HCT116 (cell line): ENCODE data around the gene EWSR1. TPM values are rescaled to one million over a fixed set of nuclear protein-coding genes. Genes with fewer than 3 reads are reported as not detected.

Experiments
- ATAC-seq: fragments of 200-7000 bp; cut with Tn5 transposase; 2 replicates; pipeline ENCODE4 v1.9.1; 2020; ENCODE audit warnings: mild to moderate bottlenecking, moderate library complexity
- BruUV-seq: library from RNA; stranded (reverse); fragments of 400-500 nt; replicated peaks from 2 replicates; lab custom pipeline; 2021; lab: Mats Ljungman, UMichigan
- CTCF ChIA-PET: fragments of 300-600 bp; sonication (Branson Sonifier 250); formaldehyde crosslinking; loops from one replicate; lab custom pipeline; 2021; ENCODE audit warnings: antibody characterized with exemption; lab: Charles Lee
- POLR2A ChIA-PET: fragments of 300-600, 350-600 bp; sonication (Branson Sonifier 250); formaldehyde crosslinking; loops from one replicate; lab custom pipeline; 2021; ENCODE audit warnings: antibody characterized with exemption; lab: Charles Lee
- RAD21 ChIA-PET, 2 experiments: fragments of 300-600 bp; sonication (Branson Sonifier 250); formaldehyde crosslinking; loops; one replicate each; lab custom pipeline; 2023; ENCODE audit warnings: low total read pairs in 2 of 2; ENCODE audit not compliant: uncharacterized antibody in 2 of 2, unreplicated experiment in 2 of 2, low non-redundant PET in 1 of 2; lab: Charles Lee
- DNase-seq: peaks from one replicate; pipeline ENCODE4 v3.0.0-alpha.2; 2010; ENCODE audit warnings: low read depth, low spot score
- H2AFZ ChIP-seq: fragments of 200-600 bp; shearing (Covaris generic), sonication (generic); 2 replicates; pipeline ENCODE4 v1.6.1; 2017; ENCODE audit warnings: low read depth, mixed run types, mixed read lengths, antibody characterized with exemption, low read length; ENCODE audit not compliant: poor library complexity, severe bottlenecking
- H3K27ac ChIP-seq: 2 replicates; pipeline ENCODE4 v1.5.1; 2012; ENCODE audit warnings: low read depth, low read length
- H3K27me3 ChIP-seq: fragments of 200-600 bp; sonication (generic); 2 replicates; pipeline ENCODE4 v1.6.1; 2016; ENCODE audit warnings: mixed run types, low read length, mixed read lengths; ENCODE audit not compliant: insufficient read depth
- H3K36me3 ChIP-seq, 2 experiments: fragments of 200-500 bp in 1 of 2; fragments of 200-600 bp in 1 of 2; sonication (Bioruptor generic) in 1 of 2; sonication (generic) in 1 of 2; 2 replicates each; pipeline versions ENCODE4 v1.5.1 to v1.6.1; 2014 to 2016; ENCODE audit warnings: low read length in 2 of 2, inconsistent platforms in 1 of 2, mixed read lengths in 1 of 2, mixed run types in 1 of 2; ENCODE audit not compliant: insufficient read depth in 2 of 2, control insufficient read depth in 1 of 2
- H3K4me1 ChIP-seq, 2 experiments: fragments of 200-600 bp in 1 of 2; sonication (generic) in 1 of 2; 2 replicates each; pipeline versions ENCODE4 v1.5.1 to v1.6.1; 2012 to 2017; ENCODE audit warnings: low read length in 2 of 2, inconsistent platforms in 1 of 2, mild to moderate bottlenecking in 1 of 2, mixed read lengths in 1 of 2, mixed run types in 1 of 2, moderate library complexity in 1 of 2; ENCODE audit not compliant: insufficient read depth in 2 of 2, control insufficient read depth in 1 of 2
- H3K4me2 ChIP-seq: fragments of 200-600 bp; sonication (generic); 2 replicates; pipeline ENCODE4 v1.6.1; 2017; ENCODE audit warnings: mixed run types, low read length, mixed read lengths
- H3K4me3 ChIP-seq, 2 experiments: fragments of 200-600 bp in 1 of 2; sonication (generic) in 1 of 2; replicated peaks in 1 of 2; 2 replicates each; pipeline ENCODE4 v1.5.1; 2011 to 2016; ENCODE audit warnings: low read length in 2 of 2, control low read depth in 1 of 2, low read depth in 1 of 2, mild to moderate bottlenecking in 1 of 2, mixed read lengths in 1 of 2, mixed run types in 1 of 2
- H3K79me2 ChIP-seq: fragments of 200-600 bp; sonication (generic); 2 replicates; pipeline ENCODE4 v1.6.1; 2017; ENCODE audit warnings: mild to moderate bottlenecking, mixed run types, low read length, moderate library complexity, mixed read lengths; ENCODE audit not compliant: insufficient read depth
- H3K9ac ChIP-seq: fragments of 200-600 bp; sonication (generic); 2 replicates; pipeline ENCODE4 v1.6.1; 2016; ENCODE audit warnings: low read length, mixed read lengths
- H3K9me2 ChIP-seq: fragments of 200-600 bp; sonication (generic), shearing (Covaris generic); 2 replicates; pipeline ENCODE4 v1.6.1; 2017; ENCODE audit warnings: mixed run types, mild to moderate bottlenecking, moderate library complexity; ENCODE audit not compliant: insufficient read depth
- H3K9me3 ChIP-seq, 2 experiments: fragments of 200-500 bp in 1 of 2; fragments of 200-600 bp in 1 of 2; sonication (Bioruptor generic) in 1 of 2; sonication (generic) in 1 of 2; 2 replicates each; pipeline ENCODE4 v1.6.1; 2014 to 2017; ENCODE audit warnings: low read length in 2 of 2, mixed read lengths in 2 of 2, inconsistent platforms in 1 of 2, low read depth in 1 of 2, mild to moderate bottlenecking in 1 of 2, mixed run types in 1 of 2, moderate library complexity in 1 of 2; ENCODE audit not compliant: control insufficient read depth in 1 of 2, insufficient read depth in 1 of 2
- H4K20me1 ChIP-seq: fragments of 200-600 bp; sonication (generic), shearing (Covaris generic); 2 replicates; pipeline ENCODE4 v1.6.1; 2017; ENCODE audit warnings: mixed run types, mild to moderate bottlenecking, moderate library complexity; ENCODE audit not compliant: insufficient read depth
- EGR1 ChIP-seq: IDR thresholded peaks from 2 replicates; pipeline ENCODE4 v1.6.1; 2012; ENCODE audit warnings: low read depth
- ELF1 ChIP-seq: IDR thresholded peaks from 2 replicates; pipeline ENCODE4 v1.6.1; 2012; ENCODE audit warnings: low read depth, borderline replicate concordance
- EZH2 ChIP-seq: fragments of 200-600 bp; sonication (generic); IDR thresholded peaks from 2 replicates; pipeline ENCODE4 v1.6.1; 2017; ENCODE audit warnings: antibody characterized with exemption, mixed run types
- FOSL1 ChIP-seq: IDR thresholded peaks from 2 replicates; pipeline ENCODE4 v1.6.1; 2012; ENCODE audit warnings: low read depth
- JUND ChIP-seq: IDR thresholded peaks from 2 replicates; pipeline ENCODE4 v1.6.1; 2012
- MAX ChIP-seq: IDR thresholded peaks from 2 replicates; pipeline ENCODE4 v1.6.1; 2012
- RAD21 ChIP-seq: IDR thresholded peaks from 2 replicates; pipeline ENCODE4 v1.6.1; 2012; ENCODE audit warnings: low read depth, mild to moderate bottlenecking
- REST ChIP-seq: IDR thresholded peaks from 2 replicates; pipeline ENCODE4 v1.6.1; 2012; ENCODE audit warnings: low read depth
- SP1 ChIP-seq: IDR thresholded peaks from 2 replicates; pipeline ENCODE4 v1.6.1; 2012; ENCODE audit warnings: low read depth
- ZBTB33 ChIP-seq: IDR thresholded peaks from 2 replicates; pipeline ENCODE4 v1.6.1; 2011; ENCODE audit warnings: mild to moderate bottlenecking, low read length, moderate library complexity; ENCODE audit not compliant: insufficient replicate concordance; ENCODE audit errors: extremely low read depth
- ZFX ChIP-seq: fragments of 450-650 bp; IDR thresholded peaks from 2 replicates; pipeline ENCODE4 v1.6.1; 2017
- ZNF274 ChIP-seq: fragments of 200-500 bp; sonication (Bioruptor generic); IDR thresholded peaks from 2 replicates; pipeline ENCODE4 v1.6.1; 2014; ENCODE audit warnings: mild to moderate bottlenecking, low read depth, low read length, inconsistent platforms
- intact Hi-C: fragments of 100-400 bp; cut with micrococcal nuclease; formaldehyde crosslinking; loops from 2 replicates; pipeline ENCODE4 v1.10.0; 2022
- total RNA-seq: library from RNA; stranded (reverse); gene quantifications from one replicate; pipeline ENCODE4 v1.2.1, GENCODE V29; 2021; ENCODE audit not compliant: unreplicated experiment

The EWSR1 gene
- total RNA-seq, 1 experiment from 2014 or later: 335 TPM

- Histone ChIP-seq H3K36me3 (peaks cover 22 to 25% of the 10 kb centered on the region in 2 experiments), H3K9me3 (no peaks in the 10 kb centered on the region), H3K4me1 (peaks cover 24 to 33% of the 10 kb centered on the region in 2 experiments), H2AFZ (no peak overlapping the region), H3K27ac (no peak overlapping the region), H3K27me3 (no peaks in the 10 kb centered on the region), H4K20me1 (no peaks in the 10 kb centered on the region; the same call in 1 of the 2 replicates), H3K9me2 (no peaks in the 10 kb centered on the region), H3K9ac (no peak overlapping the region), H3K4me3 (no peak overlapping the region), H3K4me2 (no peak overlapping the region), H3K79me2 (no peaks in the 10 kb centered on the region)
- ChIA-PET POLR2A (no interaction called here), RAD21 (no interaction called here), CTCF (no interaction called here)
- TF ChIP-seq ZBTB33 (no peak), ZFX (no peak)
- intact Hi-C loops: no loop called here
- no TSS peak for BruUV-seq
- no peak for DNase-seq
- no peak for ATAC-seq
Observed at GRCh38 chr22:29341849-29342127, 73.7 kb downstream of the EWSR1 start.

GRCh38 chr22:29342177-29342576 is 74.1 kb downstream of the EWSR1 start:
- intact Hi-C loops: no loop called here
- H3K27me3 ChIP-seq: no peaks in the 10 kb centered on the region
- H3K9me3 ChIP-seq: no peaks in the 10 kb centered on the region
- no peaks in the 10 kb centered on the region; the same call in 1 of the 2 replicates for H4K20me1 ChIP-seq
- BruUV-seq: no TSS peak
- DNase-seq (no peak), ATAC-seq (no peak)
- H3K9me2 ChIP-seq: no peaks in the 10 kb centered on the region
- no peak overlapping the region for H3K27ac ChIP-seq
- no peak overlapping the region for H3K4me3 ChIP-seq
- peaks cover 24 to 33% of the 10 kb centered on the region in 2 experiments for H3K4me1 ChIP-seq
- H3K4me2 ChIP-seq: no peak overlapping the region
- H2AFZ ChIP-seq: no peak overlapping the region
- CTCF ChIA-PET: no interaction called here
- RAD21 ChIA-PET: no interaction called here
- peaks cover 22 to 25% of the 10 kb centered on the region in 2 experiments for H3K36me3 ChIP-seq
- no peak overlapping the region for H3K9ac ChIP-seq
- H3K79me2 ChIP-seq: no peaks in the 10 kb centered on the region
- POLR2A ChIA-PET: no interaction called here
- TF ChIP-seq JUND: no peak
- no peak for TF ChIP-seq EGR1
- no peak for TF ChIP-seq EZH2
- no peak for TF ChIP-seq SP1
- no peak for TF ChIP-seq FOSL1
- no peak for TF ChIP-seq ZBTB33
- TF ChIP-seq ELF1: no peak
- no peak for TF ChIP-seq ZFX
- TF ChIP-seq MAX: no peak
- TF ChIP-seq REST: no peak
- TF ChIP-seq ZNF274: no peak
- TF ChIP-seq RAD21: no peak
